ENCODE measurements around the gene OBSCN.

Gene OBSCN

GRCh38 chr1:228280961-228281591, 73.2 kb downstream of the OBSCN start:
- DNase-seq: no peak

- no peak for DNase-seq
Measured at GRCh38 chr1:228281631-228282328, 73.9 kb downstream of the OBSCN start.

- DNase-seq: no peak
Measured at GRCh38 chr1:228282329-228283042, 74.6 kb downstream of the OBSCN start.

- DNase-seq: no peak
Measured at GRCh38 chr1:228283043-228283371, 75.2 kb downstream of the OBSCN start.

GRCh38 chr1:228283476-228284147, 75.8 kb downstream of the OBSCN start:
- no peak for DNase-seq

GRCh38 chr1:228284148-228284495, 76.3 kb downstream of the OBSCN start:
- DNase-seq: no peak

- no peak for DNase-seq
Measured at GRCh38 chr1:228284521-228284920, 76.7 kb downstream of the OBSCN start.

- DNase-seq: no peak
Measured at GRCh38 chr1:228285661-228286504, 78.0 kb downstream of the OBSCN start.

- DNase-seq: no peak
Measured at GRCh38 chr1:228286505-228287417, 78.9 kb downstream of the OBSCN start.

GRCh38 chr1:228287541-228288425, 79.9 kb downstream of the OBSCN start:
- DNase-seq: no peak

GRCh38 chr1:228288536-228289238, 80.8 kb downstream of the OBSCN start:
- no peak for DNase-seq

GRCh38 chr1:228289239-228289849, 81.5 kb downstream of the OBSCN start:
- no peak for DNase-seq

GRCh38 chr1:228289996-228290881, 82.4 kb downstream of the OBSCN start:
- DNase-seq: no peak

GRCh38 chr1:228291906-228292608, 84.2 kb downstream of the OBSCN start:
- no peak for DNase-seq

GRCh38 chr1:228292609-228292911, 84.7 kb downstream of the OBSCN start:
- DNase-seq: no peak

GRCh38 chr1:228293393-228293792, 85.5 kb downstream of the OBSCN start:
- DNase-seq: no peak

- DNase-seq: no peak
Measured at GRCh38 chr1:228293816-228294500, 86.1 kb downstream of the OBSCN start.
